K562 (cell line): ENCODE results near the gene ARMC7. TPM values are rescaled to one million over a fixed set of nuclear protein-coding genes. Genes with fewer than 3 reads are reported as not detected.

Experiments
- LCOR ChIP-seq: sonication (generic); formaldehyde crosslinking; IDR thresholded peaks from 2 replicates; pipeline ENCODE4 v1.8.0; 2022; ENCODE audit warnings: mild to moderate bottlenecking, missing genetic modification reagents
- MIER1 ChIP-seq: fragments of 450-650 bp; IDR thresholded peaks from 2 replicates; pipeline ENCODE4 v1.6.1; 2016; ENCODE audit warnings: antibody characterized with exemption, mild to moderate bottlenecking, low read depth
- NR2C2 ChIP-seq, 2 experiments: fragments of 200-800 bp in 1 of 2; sonication (Bioruptor generic) in 1 of 2; sonication (generic) in 1 of 2; formaldehyde crosslinking in 1 of 2; IDR thresholded peaks; 2 replicates each; pipeline versions ENCODE4 v1.6.1 to v1.8.0; 2016 to 2022; ENCODE audit warnings: mild to moderate bottlenecking in 1 of 2, missing compliant biosample characterization in 1 of 2, missing genetic modification characterization in 1 of 2, missing genetic modification reagents in 1 of 2
- SETDB1 ChIP-seq: IDR thresholded peaks from one replicate; pipeline ENCODE4 v1.6.1; 2012; ENCODE audit warnings: low read length, control low read depth, inconsistent platforms
- STAT6 ChIP-seq: sonication (generic); formaldehyde crosslinking; IDR thresholded peaks from 2 replicates; pipeline ENCODE4 v1.8.1; 2023; ENCODE audit warnings: mild to moderate bottlenecking, missing genetic modification reagents
- polyA plus RNA-seq, 8 experiments: library from polyadenylated mRNA; depleted of rRNA in 4 of 8; stranded (reverse) in 5 of 8; unstranded in 3 of 8; fragments of >200 nt; fragmentation: Nextera tagmentation in 2 of 8; fragmentation: Illumina TruSeq in 1 of 8; extraction: Ambion mirVana in 2 of 8; extraction: Trizol in 1 of 8; gene quantifications; 2 replicates each; pipeline versions ENCODE4 v1.2.1 to v1.2.3, GENCODE V29; 2011 to 2014; ENCODE audit warnings: inconsistent platforms in 1 of 8, missing spikeins in 1 of 8
- total RNA-seq, 7 experiments: library from RNA; depleted of rRNA in 6 of 7; stranded (reverse); fragments of >200 nt in 6 of 7; fragmentation: Illumina TruSeq in 2 of 7; extraction: Trizol in 2 of 7; gene quantifications; 2 replicates each; pipeline versions ENCODE4 v1.2.1 to v1.2.3, GENCODE V29; 2011 to 2021; ENCODE audit warnings: low replicate concordance in 1 of 7
- TF ChIP-seq, protein P1 (sequence below): fragments of 450-650 bp; IDR thresholded peaks from 2 replicates; pipeline ENCODE4 v1.6.1; 2016; ENCODE audit warnings: antibody characterized with exemption
- TF ChIP-seq, protein P2 (sequence below): sonication (generic); formaldehyde crosslinking; IDR thresholded peaks from 2 replicates; pipeline ENCODE4 v1.8.0; 2022; ENCODE audit warnings: mild to moderate bottlenecking, missing genetic modification reagents
- TF ChIP-seq, protein P3 (sequence below): sonication (generic); formaldehyde crosslinking; IDR thresholded peaks from 2 replicates; pipeline ENCODE4 v1.8.1; 2023; ENCODE audit warnings: mild to moderate bottlenecking, missing genetic modification reagents

ARMC7 gene
- total and polyA plus RNA-seq, 9 of the 15 experiments (the other 6 are each of a cell fraction or from before 2014, with no cell fraction given), result 1.4 to 15.2 (median 5.9) TPM

DNA sequence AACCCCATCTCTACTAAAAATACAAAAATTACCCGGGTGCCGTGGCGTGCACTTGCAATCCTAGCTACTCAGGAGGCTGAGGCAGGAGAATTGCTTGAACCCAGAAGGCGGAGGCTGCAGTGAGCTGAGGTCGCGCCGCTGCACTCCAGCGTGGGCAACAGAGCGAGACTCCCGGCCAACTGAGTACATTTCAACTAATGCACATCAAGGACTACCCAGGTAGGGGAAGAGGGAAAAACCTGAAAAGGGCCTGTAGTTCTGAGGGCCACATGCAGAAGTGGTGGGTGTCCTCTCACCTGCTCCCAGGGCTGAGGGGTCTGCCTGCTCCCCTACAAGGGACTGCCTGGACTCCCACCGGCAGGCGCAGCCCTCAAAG, 22.6 kb upstream of the ARMC7 start (continued):
- TF ChIP-seq, protein P1, sequence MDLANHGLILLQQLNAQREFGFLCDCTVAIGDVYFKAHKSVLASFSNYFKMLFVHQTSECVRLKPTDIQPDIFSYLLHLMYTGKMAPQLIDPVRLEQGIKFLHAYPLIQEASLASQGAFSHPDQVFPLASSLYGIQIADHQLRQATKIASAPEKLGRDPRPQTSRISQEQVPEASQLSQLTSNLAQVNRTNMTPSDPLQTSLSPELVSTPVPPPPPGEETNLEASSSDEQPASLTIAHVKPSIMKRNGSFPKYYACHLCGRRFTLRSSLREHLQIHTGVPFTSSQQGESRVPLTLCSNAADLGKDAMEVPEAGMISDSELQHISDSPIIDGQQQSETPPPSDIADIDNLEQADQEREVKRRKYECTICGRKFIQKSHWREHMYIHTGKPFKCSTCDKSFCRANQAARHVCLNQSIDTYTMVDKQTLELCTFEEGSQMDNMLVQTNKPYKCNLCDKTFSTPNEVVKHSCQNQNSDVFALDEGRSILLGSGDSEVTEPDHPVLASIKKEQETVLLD, result 0 out of 2 replicates have a peak, but pooled peaks have one; percentile 25
- TF ChIP-seq STAT6 (CRISPR knock-in tag) (peak; percentile 83; the same call in 1 of the 2 replicates), NR2C2 (CRISPR knock-in tag; IDR thresholded peaks at IDR 0.05) (no peak), NR2C2 (tag; IDR thresholded peaks at IDR 0.05) (0 out of 2 replicates have a peak, but pooled peaks have one; percentile 53), MIER1 (no peak), LCOR (CRISPR knock-in tag) (no peak), SETDB1 (no peak)
- TF ChIP-seq, protein P2, sequence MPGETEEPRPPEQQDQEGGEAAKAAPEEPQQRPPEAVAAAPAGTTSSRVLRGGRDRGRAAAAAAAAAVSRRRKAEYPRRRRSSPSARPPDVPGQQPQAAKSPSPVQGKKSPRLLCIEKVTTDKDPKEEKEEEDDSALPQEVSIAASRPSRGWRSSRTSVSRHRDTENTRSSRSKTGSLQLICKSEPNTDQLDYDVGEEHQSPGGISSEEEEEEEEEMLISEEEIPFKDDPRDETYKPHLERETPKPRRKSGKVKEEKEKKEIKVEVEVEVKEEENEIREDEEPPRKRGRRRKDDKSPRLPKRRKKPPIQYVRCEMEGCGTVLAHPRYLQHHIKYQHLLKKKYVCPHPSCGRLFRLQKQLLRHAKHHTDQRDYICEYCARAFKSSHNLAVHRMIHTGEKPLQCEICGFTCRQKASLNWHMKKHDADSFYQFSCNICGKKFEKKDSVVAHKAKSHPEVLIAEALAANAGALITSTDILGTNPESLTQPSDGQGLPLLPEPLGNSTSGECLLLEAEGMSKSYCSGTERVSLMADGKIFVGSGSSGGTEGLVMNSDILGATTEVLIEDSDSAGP, result peak; percentile 14; the same call in 1 of the 2 replicates
- TF ChIP-seq, protein P3, sequence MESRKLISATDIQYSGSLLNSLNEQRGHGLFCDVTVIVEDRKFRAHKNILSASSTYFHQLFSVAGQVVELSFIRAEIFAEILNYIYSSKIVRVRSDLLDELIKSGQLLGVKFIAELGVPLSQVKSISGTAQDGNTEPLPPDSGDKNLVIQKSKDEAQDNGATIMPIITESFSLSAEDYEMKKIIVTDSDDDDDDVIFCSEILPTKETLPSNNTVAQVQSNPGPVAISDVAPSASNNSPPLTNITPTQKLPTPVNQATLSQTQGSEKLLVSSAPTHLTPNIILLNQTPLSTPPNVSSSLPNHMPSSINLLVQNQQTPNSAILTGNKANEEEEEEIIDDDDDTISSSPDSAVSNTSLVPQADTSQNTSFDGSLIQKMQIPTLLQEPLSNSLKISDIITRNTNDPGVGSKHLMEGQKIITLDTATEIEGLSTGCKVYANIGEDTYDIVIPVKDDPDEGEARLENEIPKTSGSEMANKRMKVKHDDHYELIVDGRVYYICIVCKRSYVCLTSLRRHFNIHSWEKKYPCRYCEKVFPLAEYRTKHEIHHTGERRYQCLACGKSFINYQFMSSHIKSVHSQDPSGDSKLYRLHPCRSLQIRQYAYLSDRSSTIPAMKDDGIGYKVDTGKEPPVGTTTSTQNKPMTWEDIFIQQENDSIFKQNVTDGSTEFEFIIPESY, result 0 out of 2 replicates have a peak, but pooled peaks have one; percentile 45
